WTC11 (cell line): ENCODE results near the gene TAPBPL. TPM values are rescaled to one million over a fixed set of nuclear protein-coding genes. Genes with fewer than 3 reads are reported as not detected.

Source experiments
- ATAC-seq: fragments of 200-7000 bp; cut with Tn5 transposase; 2 replicates; pipeline ENCODE4 v1.10.0; 2021; ENCODE audit warnings: mild to moderate bottlenecking, moderate library complexity
- CTCF ChIA-PET: fragments of 300-600 bp; sonication (Branson Sonifier 250); formaldehyde crosslinking; loops from one replicate; lab custom pipeline; 2021; ENCODE audit warnings: antibody characterized with exemption; lab: Charles Lee
- POLR2A ChIA-PET: fragments of 350-600 bp; sonication (Branson Sonifier 250); formaldehyde crosslinking; loops from one replicate; lab custom pipeline; 2021; ENCODE audit warnings: antibody characterized with exemption; lab: Charles Lee
- DNase-seq: peaks from one replicate; pipeline ENCODE4 v3.0.0; 2021; ENCODE audit warnings: low spot score
- H3K27ac Mint-ChIP-seq: 2 replicates; pipeline ENCODE4 v1.8.0; 2021; ENCODE audit warnings: mixed read lengths
- H3K27me3 Mint-ChIP-seq: 2 replicates; pipeline ENCODE4 v1.8.0; 2021; ENCODE audit warnings: low read depth, mild to moderate bottlenecking, moderate library complexity, mixed read lengths
- H3K36me3 Mint-ChIP-seq: 2 replicates; pipeline ENCODE4 v1.8.0; 2021; ENCODE audit warnings: mixed read lengths
- H3K4me1 Mint-ChIP-seq: 2 replicates; pipeline ENCODE4 v1.8.0; 2022; ENCODE audit warnings: mixed read lengths
- H3K4me3 Mint-ChIP-seq: 2 replicates; pipeline ENCODE4 v1.8.0; 2021; ENCODE audit warnings: mild to moderate bottlenecking, moderate library complexity, mixed read lengths
- H3K9me3 Mint-ChIP-seq: 2 replicates; pipeline ENCODE4 v1.8.0; 2021; ENCODE audit warnings: mixed read lengths
- ESRRA ChIP-seq: sonication (generic); formaldehyde crosslinking; IDR thresholded peaks from 2 replicates; pipeline ENCODE4 v1.8.1; 2022; ENCODE audit warnings: mild to moderate bottlenecking, missing genetic modification reagents, borderline replicate concordance
- HMGA2 ChIP-seq: fragments of 250-450 bp; sonication (Bioruptor Pico); IDR thresholded peaks from 2 replicates; pipeline ENCODE4 v1.4.0; 2021; ENCODE audit warnings: mild to moderate bottlenecking, moderate library complexity
- JUN ChIP-seq: sonication (generic); formaldehyde crosslinking; IDR thresholded peaks from 2 replicates; pipeline ENCODE4 v1.8.0; 2023; ENCODE audit warnings: mild to moderate bottlenecking, missing genetic modification reagents
- NR2C2 ChIP-seq: sonication (generic); formaldehyde crosslinking; IDR thresholded peaks from 2 replicates; pipeline ENCODE4 v1.8.0; 2022; ENCODE audit warnings: mild to moderate bottlenecking, missing genetic modification reagents
- ZNF121 ChIP-seq: sonication (generic); formaldehyde crosslinking; IDR thresholded peaks from 2 replicates; pipeline ENCODE4 v1.8.0; 2023; ENCODE audit warnings: missing genetic modification reagents
- ZNF138 ChIP-seq: sonication (generic); formaldehyde crosslinking; conservative IDR thresholded peaks from 2 replicates; pipeline ENCODE4 v1.8.1; 2022; ENCODE audit warnings: mild to moderate bottlenecking, moderate library complexity, missing genetic modification reagents
- ZNF219 ChIP-seq: sonication (generic); formaldehyde crosslinking; IDR thresholded peaks from 2 replicates; pipeline ENCODE4 v1.8.0; 2023; ENCODE audit warnings: missing genetic modification reagents, mild to moderate bottlenecking, borderline replicate concordance
- ZNF232 ChIP-seq: sonication (generic); formaldehyde crosslinking; IDR thresholded peaks from 2 replicates; pipeline ENCODE4 v1.8.0; 2022; ENCODE audit warnings: mild to moderate bottlenecking, missing genetic modification reagents
- ZNF396 ChIP-seq: fragments of 250-450 bp; sonication (Bioruptor Pico); IDR thresholded peaks from 2 replicates; pipeline ENCODE4 v1.8.0; 2021; ENCODE audit warnings: mild to moderate bottlenecking, moderate library complexity, borderline replicate concordance
- total RNA-seq: library from RNA; stranded (reverse); gene quantifications from 3 replicates; pipeline ENCODE4 v1.2.3, GENCODE V29; 2021
- TF ChIP-seq, protein P1 (sequence below): sonication (generic); formaldehyde crosslinking; IDR thresholded peaks from 2 replicates; pipeline ENCODE4 v1.8.0; 2023; ENCODE audit warnings: mild to moderate bottlenecking, missing genetic modification reagents
- TF ChIP-seq, protein P2 (sequence below): fragments of 250-450 bp; sonication (Bioruptor Pico); IDR thresholded peaks from 2 replicates; pipeline ENCODE4 v2.1.2; 2022; ENCODE audit warnings: mild to moderate bottlenecking, moderate library complexity
- TF ChIP-seq, protein P3 (sequence below): sonication (generic); formaldehyde crosslinking; IDR thresholded peaks from 2 replicates; pipeline ENCODE4 v1.8.1; 2022; ENCODE audit warnings: low read depth, missing genetic modification reagents, borderline replicate concordance
- TF ChIP-seq, protein P4 (sequence below): sonication (generic); formaldehyde crosslinking; IDR thresholded peaks from 2 replicates; pipeline ENCODE4 v1.8.1; 2023; ENCODE audit warnings: mild to moderate bottlenecking, missing genetic modification reagents
- TF ChIP-seq, protein P5 (sequence below): fragments of 250-450 bp; sonication (Bioruptor Pico); IDR thresholded peaks from 2 replicates; pipeline ENCODE4 v1.9.0; 2021; ENCODE audit warnings: mild to moderate bottlenecking

TAPBPL gene
- total RNA-seq, 1 experiment from 2014 or later = 1.3 TPM

DNA sequence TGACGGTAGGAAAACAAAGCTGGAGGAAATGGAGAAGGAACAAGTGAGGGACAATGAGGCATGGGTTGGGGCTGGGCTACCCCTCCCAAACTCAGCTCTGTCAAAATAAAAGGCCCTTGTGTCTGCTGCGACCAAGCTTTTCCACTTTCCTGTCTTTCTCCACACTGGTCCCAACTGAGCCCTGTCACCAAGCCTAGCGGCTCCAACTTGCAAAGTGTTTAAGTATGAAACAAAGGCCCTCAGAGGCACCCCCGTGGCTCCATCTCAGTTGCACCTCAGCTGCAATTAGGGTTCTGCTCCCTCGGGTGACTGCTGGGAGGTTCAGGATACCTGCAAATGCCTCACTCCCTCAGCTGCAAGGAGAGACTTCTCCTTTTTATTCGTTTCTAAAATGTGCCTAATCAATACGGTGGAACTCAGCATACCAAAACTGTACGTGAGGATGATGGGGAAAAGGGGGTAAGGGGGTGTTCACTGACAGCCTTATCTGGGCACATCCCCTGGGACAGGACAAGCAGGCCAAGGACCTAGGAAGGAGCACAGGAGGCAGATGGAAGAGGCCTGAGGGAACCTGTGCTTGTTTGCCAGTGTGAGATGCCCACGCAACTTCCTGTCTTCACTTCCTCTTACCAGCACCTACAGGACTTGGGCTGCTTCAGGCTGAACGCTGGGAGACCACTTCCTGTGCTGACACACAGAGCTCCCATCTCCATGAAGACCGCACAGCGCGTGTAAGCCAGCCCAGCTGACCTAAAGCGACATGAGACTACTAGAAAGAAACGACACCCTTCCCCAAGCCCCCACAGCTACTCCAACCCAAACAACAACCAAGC is 9.8 kb downstream of the TAPBPL start (continued):
- TF ChIP-seq, protein P1, sequence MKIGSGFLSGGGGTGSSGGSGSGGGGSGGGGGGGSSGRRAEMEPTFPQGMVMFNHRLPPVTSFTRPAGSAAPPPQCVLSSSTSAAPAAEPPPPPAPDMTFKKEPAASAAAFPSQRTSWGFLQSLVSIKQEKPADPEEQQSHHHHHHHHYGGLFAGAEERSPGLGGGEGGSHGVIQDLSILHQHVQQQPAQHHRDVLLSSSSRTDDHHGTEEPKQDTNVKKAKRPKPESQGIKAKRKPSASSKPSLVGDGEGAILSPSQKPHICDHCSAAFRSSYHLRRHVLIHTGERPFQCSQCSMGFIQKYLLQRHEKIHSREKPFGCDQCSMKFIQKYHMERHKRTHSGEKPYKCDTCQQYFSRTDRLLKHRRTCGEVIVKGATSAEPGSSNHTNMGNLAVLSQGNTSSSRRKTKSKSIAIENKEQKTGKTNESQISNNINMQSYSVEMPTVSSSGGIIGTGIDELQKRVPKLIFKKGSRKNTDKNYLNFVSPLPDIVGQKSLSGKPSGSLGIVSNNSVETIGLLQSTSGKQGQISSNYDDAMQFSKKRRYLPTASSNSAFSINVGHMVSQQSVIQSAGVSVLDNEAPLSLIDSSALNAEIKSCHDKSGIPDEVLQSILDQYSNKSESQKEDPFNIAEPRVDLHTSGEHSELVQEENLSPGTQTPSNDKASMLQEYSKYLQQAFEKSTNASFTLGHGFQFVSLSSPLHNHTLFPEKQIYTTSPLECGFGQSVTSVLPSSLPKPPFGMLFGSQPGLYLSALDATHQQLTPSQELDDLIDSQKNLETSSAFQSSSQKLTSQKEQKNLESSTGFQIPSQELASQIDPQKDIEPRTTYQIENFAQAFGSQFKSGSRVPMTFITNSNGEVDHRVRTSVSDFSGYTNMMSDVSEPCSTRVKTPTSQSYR (CRISPR knock-in tag) = no peak

DNA sequence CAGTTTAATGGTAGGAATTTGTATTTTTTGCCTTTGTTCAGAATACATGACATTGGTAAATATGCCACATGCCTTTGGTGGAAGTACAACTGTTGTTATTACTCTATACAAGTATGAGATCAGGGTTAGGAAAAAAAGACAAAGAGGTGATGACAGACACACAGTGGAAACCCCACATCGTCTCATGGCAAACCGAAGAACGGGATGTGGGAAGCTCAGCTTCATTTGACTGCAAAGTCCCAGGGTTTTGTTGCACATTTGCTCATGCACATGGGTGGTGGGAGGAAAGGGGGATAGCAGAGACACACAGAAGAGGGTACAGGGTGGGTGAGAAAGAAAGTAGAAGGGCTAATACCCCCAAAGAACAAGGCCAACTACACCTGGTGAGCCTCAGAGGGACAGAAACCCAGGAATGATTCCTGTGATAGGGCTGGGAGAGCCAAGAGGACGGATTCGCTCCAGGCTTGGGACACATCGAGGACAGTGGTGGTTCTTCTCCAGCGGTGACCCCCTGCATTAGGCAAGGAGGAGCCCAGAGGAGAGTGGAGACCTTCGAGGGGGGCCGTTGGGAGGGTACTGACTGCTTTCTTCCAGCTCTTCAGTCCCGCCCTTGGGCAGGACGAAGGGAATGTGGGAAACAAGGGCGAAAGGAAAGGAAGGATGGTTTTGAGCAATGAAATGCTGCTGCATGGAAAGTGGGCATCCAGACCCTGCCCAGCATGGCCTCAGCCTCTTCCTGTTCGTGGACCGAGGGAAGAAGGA is 10.6 kb downstream of the TAPBPL start:
- POLR2A ChIA-PET = interaction anchor here (2.7 kb wide), 1 partner anchor 8 kb away, joined by 10 read pairs; the partner anchor contains the start of gene VAMP1
- H3K4me3 Mint-ChIP-seq = no peak overlapping the region

DNA sequence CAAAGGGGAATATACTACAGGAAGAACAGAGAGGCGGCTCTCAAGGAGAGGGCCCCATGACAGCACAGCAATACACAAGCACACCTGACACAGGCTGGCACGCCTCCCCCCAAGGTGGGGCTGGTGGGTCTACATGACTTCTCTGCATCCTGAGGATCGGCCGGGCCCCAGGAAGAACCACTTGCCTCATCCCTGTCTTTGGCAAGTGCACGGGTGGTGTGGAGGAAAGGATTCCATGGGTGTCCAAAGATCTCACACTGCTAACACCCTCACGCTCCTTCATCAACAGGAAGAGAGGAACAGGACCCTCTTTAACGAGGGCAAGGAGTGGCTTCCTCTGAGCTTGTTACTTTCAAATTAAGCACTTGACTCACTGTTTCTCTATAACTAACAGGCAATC is 11.4 kb downstream of the TAPBPL start:
- ChIA-PET POLR2A (no interaction called here), CTCF (interaction anchor here (0.7 to 3.2 kb wide), 5 partner anchors 39 to 140 kb away, joined by 3 to 59 read pairs (median 5); no protein-coding TSS in a partner anchor)
- H3K4me3 Mint-ChIP-seq = no peak overlapping the region
- TF ChIP-seq, protein P2, sequence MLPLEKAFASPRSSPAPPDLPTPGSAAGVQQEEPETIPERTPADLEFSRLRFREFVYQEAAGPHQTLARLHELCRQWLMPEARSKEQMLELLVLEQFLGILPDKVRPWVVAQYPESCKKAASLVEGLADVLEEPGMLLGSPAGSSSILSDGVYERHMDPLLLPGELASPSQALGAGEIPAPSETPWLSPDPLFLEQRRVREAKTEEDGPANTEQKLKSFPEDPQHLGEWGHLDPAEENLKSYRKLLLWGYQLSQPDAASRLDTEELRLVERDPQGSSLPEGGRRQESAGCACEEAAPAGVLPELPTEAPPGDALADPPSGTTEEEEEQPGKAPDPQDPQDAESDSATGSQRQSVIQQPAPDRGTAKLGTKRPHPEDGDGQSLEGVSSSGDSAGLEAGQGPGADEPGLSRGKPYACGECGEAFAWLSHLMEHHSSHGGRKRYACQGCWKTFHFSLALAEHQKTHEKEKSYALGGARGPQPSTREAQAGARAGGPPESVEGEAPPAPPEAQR = no peak
- TF ChIP-seq, protein P3, sequence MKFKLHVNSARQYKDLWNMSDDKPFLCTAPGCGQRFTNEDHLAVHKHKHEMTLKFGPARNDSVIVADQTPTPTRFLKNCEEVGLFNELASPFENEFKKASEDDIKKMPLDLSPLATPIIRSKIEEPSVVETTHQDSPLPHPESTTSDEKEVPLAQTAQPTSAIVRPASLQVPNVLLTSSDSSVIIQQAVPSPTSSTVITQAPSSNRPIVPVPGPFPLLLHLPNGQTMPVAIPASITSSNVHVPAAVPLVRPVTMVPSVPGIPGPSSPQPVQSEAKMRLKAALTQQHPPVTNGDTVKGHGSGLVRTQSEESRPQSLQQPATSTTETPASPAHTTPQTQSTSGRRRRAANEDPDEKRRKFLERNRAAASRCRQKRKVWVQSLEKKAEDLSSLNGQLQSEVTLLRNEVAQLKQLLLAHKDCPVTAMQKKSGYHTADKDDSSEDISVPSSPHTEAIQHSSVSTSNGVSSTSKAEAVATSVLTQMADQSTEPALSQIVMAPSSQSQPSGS (CRISPR knock-in tag) = no peak
- no peak for TF ChIP-seq HMGA2 (CRISPR knock-in tag)
- TF ChIP-seq ZNF232 (CRISPR knock-in tag) = no peak
- no peaks in the 10 kb centered on the region for H3K27me3 Mint-ChIP-seq
- DNase-seq = no peak
- peaks cover 9% of the 10 kb centered on the region; the same call in 1 of the 2 replicates for H3K4me1 Mint-ChIP-seq
- H3K36me3 Mint-ChIP-seq = peaks cover 60% of the 10 kb centered on the region
- no peak for ATAC-seq
- H3K9me3 Mint-ChIP-seq = no peaks in the 10 kb centered on the region
- H3K27ac Mint-ChIP-seq = no peak overlapping the region

More for the DNA sequence above, 10.6 kb downstream of the TAPBPL start:
- no peak overlapping the region; the same call in 1 of the 2 replicates for H3K27ac Mint-ChIP-seq
- ATAC-seq = no peak
- no peak for TF ChIP-seq JUN
- no peak for TF ChIP-seq ZNF138 (CRISPR knock-in tag)
- no peak for TF ChIP-seq NR2C2 (CRISPR knock-in tag)
- TF ChIP-seq ZNF121 = no peak
- TF ChIP-seq ESRRA = no peak
- no peak for TF ChIP-seq ZNF396 (CRISPR knock-in tag)
- TF ChIP-seq ZNF219 (CRISPR knock-in tag) = no peak
- TF ChIP-seq, protein P4, sequence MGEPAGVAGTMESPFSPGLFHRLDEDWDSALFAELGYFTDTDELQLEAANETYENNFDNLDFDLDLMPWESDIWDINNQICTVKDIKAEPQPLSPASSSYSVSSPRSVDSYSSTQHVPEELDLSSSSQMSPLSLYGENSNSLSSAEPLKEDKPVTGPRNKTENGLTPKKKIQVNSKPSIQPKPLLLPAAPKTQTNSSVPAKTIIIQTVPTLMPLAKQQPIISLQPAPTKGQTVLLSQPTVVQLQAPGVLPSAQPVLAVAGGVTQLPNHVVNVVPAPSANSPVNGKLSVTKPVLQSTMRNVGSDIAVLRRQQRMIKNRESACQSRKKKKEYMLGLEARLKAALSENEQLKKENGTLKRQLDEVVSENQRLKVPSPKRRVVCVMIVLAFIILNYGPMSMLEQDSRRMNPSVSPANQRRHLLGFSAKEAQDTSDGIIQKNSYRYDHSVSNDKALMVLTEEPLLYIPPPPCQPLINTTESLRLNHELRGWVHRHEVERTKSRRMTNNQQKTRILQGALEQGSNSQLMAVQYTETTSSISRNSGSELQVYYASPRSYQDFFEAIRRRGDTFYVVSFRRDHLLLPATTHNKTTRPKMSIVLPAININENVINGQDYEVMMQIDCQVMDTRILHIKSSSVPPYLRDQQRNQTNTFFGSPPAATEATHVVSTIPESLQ (CRISPR knock-in tag) = no peak
- TF ChIP-seq, protein P5, sequence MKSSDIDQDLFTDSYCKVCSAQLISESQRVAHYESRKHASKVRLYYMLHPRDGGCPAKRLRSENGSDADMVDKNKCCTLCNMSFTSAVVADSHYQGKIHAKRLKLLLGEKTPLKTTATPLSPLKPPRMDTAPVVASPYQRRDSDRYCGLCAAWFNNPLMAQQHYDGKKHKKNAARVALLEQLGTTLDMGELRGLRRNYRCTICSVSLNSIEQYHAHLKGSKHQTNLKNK = no peak
- CTCF ChIA-PET = interaction anchor here (0.7 kb wide), 1 partner anchor 136 kb away, joined by 5 read pairs; no protein-coding TSS in a partner anchor
- peak; percentile 3 for DNase-seq
- H3K9me3 Mint-ChIP-seq = no peaks in the 10 kb centered on the region
- peaks cover 9% of the 10 kb centered on the region; the same call in 1 of the 2 replicates for H3K4me1 Mint-ChIP-seq
- no peaks in the 10 kb centered on the region for H3K27me3 Mint-ChIP-seq
- peaks cover 54% of the 10 kb centered on the region for H3K36me3 Mint-ChIP-seq
